GM12872 (cell line): ENCODE results near the gene MAP1A.

Source experiments
- CTCF ChIP-seq: IDR thresholded peaks from 3 replicates; pipeline ENCODE4 v1.5.1; 2011; ENCODE audit warnings: low read depth, mild to moderate bottlenecking, low read length, moderate library complexity; ENCODE audit not compliant: insufficient read depth

The MAP1A gene

DNA sequence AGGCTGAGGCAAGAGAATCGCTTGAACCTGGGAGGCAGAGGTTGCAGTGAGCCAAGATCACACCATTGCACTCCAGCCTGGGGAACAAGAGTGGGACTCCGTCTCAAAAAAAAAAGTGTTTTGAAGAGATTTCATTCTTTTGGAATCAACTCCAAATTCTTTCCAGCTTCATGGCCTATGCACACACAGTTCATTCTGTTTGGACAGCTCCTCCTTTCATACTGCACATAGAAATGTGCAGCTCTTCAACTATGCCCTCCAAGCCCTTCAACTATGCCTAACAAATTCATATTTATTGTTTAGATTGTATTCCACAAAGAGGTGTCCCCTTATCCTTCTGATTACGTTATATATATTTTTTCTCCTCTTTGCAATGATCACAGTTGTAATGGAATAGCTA is 28.6 kb upstream of the MAP1A start:
- no peak for TF ChIP-seq CTCF

GRCh38 chr15:43489191-43489590 is 28.2 kb upstream of the MAP1A start:
- no peak for TF ChIP-seq CTCF

DNA sequence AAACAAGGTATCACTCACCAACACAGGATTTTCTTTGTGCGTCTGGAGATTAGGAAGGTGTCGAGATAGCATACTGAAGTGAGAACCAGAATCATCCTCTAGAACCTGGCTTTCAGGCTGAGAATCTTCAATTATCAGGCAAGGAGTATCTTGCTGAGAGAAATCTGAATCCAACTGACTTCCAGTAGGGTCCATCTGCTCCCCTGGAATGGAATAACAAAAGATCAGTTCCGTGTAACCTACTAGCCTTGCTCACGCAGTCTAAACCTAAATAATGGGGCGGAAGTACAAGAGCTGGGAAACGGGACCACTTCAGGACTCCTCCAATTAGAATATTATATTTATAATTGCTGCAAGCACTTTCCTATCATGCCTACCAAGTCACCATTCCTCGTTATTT is 25.1 kb upstream of the MAP1A start:
- TF ChIP-seq CTCF, result no peak

GRCh38 chr15:43492673-43493601 is 24.5 kb upstream of the MAP1A start, which contains the start of gene TP53BP1:
Gene TP53BP1, minus strand, starts transcription at chr15:43493156. Its CDS starts 113 bp downstream, at chr15:43493043.
- no peak for TF ChIP-seq CTCF

DNA sequence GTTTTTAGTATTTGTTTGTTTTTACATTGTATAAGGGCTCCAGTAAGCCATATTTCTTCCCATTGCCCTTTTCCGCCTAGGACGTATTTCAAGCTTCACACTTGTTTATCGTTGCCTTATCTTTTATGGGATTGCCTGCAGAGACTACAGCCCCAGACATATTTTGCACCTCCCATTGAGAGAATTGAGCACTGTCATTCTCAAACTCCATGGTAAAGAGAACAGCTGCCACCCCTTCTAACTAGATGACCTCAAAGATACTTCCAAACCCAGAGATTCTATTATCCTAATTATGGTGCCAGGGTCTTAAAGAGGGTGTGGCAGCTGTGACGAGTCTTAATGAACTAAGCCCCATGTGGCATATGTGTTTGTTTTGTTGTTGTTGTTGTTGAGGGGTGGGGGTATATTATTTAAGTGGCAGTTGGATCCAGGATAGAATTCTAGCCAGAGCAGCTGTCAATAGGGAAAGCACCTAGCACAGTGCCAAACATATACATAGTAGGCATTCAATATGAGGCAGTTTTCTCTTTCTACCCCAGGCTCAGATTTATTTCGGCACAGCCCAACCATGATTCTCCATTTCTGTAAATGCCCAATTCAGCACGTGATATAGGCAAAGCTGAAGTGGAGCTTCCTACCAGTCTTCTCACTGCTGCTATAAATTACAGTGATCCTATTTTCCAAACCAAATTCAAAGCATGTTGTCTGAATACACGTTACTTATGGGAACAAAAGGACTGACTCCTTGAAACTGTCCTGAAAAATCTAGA is 23.5 kb upstream of the MAP1A start:
- no peak for TF ChIP-seq CTCF

DNA sequence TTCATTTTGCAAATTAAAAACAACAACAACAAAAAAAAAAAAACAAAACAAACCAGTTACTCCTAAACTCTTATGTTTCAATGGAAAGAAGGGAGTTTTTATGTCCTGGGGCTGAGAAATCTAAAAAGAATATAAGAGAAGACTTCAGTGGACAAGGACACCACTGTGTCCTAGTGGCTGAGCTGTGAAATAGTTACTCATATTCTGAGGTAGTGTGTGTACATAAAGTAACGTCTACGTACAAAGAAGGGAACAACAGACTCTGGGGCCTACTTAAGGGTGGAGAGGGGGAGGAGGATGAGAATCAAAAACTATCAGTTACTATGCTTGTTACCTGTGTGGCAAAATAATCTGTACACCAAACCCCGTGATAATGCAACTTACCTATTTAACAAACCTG is 18.4 kb upstream of the MAP1A start:
- no peak for TF ChIP-seq CTCF

DNA sequence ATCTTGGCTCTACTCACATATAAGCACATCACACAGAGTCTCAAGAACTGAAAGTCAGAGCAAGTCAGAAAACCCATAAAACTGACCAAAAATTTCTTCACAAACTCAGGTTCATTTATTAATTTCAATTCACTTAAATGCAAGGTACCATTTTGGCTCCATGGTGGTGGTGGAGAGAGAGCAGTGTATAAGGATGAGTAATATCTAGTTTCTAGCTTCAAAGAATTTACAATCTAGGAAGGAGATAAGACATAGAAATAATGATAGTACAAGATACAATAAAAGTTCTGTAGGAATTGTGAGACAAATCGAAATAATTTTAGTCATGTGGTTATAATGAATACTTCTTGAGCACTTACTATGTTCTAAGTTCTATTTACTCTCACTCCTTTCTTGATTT is 17.8 kb upstream of the MAP1A start:
- no peak for TF ChIP-seq CTCF
